Ammon's horn (tissue), 1 donor: Measurements from ENCODE around the gene MS4A10.
A peak's percentile ranks its signal among the peaks of the same experiment; 100 is the strongest.

ENCODE experiments used
- DNase-seq: peaks from one replicate; pipeline ENCODE4 v3.0.0-alpha.2; 2016; ENCODE audit warnings: low spot score

The MS4A10 gene

GRCh38 chr11:60766547-60766946 is 18.6 kb upstream of the MS4A10 start:
- DNase-seq, result no peak

DNA sequence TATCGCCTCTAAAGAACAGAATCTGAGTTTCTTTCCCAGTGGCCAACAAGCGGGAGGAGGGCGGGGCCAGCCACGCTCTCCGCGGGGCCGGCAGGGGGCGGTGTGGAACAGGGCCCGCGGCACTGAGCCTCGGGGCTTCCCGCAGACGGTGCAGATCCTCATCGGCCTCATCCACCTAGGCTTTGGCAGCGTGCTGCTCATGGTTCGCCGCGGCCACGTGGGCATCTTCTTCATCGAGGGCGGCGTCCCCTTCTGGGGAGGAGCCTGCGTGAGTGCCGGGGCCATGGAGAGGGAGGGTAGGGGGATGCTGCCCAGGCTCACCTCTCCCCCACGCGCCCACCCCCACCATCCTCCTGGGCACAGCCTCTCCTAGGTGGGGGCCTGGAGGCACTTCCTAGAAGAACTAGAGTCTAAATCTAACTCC is 17.7 kb upstream of the MS4A10 start:
- DNase-seq, result no peak

DNA sequence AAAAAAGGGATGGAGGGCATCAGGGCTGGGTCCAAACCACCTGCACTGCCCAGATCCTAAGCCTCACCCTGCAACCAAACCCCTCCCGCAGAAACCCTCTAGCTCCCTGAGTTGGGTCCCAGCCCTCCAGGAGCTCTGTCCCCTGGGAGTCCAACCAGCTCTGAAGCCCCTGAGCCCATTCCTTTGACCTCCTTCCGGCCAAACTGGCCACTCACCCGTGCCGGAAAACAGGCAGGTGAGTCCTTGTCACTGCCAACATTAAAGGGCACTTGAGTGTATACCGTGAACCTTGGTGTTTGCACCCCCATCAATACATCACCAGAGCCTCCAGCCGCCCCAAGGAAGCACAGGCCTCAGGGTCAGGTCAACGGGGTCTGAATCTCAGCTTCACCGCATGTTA is 16.9 kb upstream of the MS4A10 start:
- no peak for DNase-seq

GRCh38 chr11:60769273-60769672 is 15.9 kb upstream of the MS4A10 start:
- no peak for DNase-seq

- DNase-seq, result no peak
These were observed 15.3 kb upstream of the MS4A10 start for GRCh38 chr11:60769811-60770210.

DNA sequence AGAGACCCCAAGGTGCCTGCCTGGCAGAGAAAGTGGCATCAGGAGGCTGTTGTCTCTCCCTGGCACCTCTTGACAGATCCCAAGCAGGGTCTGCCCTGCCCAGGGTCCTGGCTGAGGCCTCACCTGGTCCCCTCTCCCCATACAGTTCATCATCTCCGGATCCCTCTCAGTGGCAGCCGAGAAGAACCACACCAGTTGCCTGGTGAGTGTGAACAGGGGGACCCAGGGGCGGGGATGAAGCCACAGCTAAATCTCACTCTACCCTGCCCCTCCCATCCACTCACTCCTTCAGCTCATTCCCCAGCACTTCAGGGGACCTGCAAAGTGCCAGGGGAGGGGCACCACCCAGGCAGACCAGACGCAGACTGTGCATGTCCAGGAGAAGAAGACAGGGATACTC is 14.0 kb upstream of the MS4A10 start:
- no peak for DNase-seq

DNA sequence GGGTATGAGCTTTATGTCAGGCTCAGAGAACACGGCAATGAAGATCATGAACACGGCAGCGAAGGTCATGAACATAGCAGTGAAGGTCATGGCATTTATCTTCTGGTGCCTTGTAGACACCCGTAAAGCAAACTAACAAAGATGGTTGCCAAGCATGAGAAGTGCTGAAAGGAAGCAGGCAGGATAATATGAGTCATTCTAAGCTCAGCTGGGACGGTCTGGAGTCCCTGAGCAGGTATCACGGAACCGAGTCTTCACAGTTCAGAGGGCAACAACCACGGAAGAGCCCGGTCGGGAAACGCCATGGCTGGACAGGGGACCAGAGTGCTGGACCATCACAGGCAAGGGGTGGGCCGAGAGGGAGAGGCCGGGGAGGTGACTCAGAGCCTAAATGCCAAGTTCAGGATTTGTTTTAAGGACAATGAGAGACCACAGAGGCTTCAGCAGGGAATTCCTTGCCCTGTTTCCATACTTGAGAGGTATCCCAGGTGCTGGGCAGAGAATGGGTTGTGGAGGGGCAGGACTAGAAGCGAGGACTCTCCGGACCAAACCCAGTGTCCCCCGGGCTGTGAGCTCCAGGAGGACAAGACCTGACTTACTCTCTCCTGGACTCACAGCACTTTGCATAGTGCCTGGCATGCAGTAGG is 13.1 kb upstream of the MS4A10 start:
- DNase-seq, result no peak

- DNase-seq, result no peak
These were observed 12.5 kb upstream of the MS4A10 start for GRCh38 chr11:60772666-60773065.

DNA sequence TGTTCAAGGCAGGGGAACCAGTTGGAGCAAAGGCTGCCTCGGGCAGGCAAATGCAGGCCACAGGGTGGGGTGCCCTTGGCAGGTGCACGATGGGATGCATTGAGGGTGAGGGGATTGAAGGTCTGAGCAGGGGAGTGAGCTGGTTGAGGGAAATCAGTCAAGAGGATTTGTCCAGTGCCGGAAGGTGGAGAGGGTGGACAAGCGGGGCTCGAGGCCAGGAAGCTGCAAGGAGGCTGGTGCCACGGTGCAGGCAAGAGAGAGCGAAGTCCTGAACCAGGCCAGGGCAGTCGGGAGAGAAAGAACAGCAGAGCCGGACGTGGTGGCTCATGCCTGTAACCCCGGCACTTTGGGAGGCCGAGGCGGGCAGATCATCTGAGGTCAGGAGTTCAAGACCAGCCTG is 10.4 kb upstream of the MS4A10 start:
- no peak for DNase-seq

- peak; percentile 87 for DNase-seq
These were observed 9.6 kb upstream of the MS4A10 start for GRCh38 chr11:60775420-60775961.

DNA sequence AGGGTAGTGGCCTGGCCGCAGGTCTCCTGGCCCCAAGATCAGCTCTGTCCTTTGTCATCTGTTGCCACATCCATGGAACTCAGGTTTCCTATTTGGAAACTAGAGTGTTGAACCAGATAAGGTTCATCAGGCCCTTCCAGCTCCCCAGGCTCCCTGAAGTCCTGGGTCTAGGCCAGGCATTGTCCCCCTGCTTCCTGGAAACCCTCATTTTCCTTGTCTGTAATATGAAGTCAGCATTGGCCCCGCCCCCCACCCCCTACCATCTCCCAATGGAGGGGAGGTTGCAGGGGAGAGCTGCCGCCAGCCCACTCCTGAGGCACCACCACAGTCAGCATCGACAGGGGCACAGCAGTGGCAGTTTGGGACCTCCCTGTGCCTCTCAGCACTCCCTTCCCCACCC is 9.0 kb upstream of the MS4A10 start:
- no peak for DNase-seq

DNA sequence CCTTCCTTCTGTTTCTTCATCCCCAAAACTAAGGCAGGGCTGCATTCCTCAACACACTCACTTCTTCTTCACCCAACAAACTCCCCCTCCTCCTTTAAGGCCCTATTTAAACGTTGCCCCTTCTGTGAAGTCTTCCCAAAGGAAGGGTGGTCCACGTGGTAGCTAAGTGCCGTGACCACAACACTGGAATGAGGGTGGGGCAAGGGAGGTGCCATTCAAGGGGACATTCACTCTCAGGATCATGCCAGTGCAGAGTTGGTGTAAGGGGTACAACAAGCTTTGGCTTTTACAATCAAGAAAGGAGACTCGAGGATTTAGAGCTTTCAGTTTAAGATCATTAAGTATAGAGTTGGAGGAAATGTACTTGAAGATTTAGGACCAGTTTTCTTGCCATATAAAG is 8.0 kb upstream of the MS4A10 start:
- no peak for DNase-seq

DNA sequence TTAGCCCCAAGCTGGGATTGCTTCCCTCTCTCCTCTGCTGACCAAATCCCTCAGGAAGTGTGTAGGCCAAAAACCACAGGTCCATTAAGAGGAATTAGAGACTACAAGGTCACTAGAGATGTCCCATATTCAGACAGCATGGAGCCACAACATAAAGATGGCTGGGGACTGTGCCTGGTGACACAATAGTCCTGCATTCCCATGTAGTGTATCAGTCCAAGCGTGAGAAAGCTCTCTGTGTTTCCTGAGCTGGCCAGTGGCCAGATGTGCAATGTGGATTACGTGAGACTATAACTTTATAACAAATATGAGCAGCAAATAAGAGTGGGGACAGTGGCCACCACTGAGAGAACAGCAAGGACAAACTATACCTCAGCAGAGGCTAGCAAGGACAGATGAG is 7.6 kb upstream of the MS4A10 start:
- DNase-seq, result no peak

DNA sequence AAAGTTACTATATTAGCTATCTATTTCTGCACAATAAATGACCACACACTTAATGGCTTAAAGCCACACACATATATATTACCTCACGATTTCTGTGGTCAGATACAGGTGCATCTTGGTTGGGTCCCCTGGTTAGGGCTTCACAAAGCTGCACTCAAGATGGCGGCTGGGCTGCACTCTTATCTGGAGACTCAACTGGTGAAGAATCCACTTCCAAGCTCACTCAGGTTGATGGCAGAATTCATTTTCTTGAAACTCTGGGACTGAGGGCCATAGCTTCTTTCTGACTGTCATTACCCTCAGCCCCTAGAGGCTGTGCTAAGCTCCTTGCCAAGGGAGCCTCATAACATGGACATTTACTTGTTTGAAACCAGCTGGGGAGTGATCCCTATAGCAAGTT is 5.1 kb upstream of the MS4A10 start:
- DNase-seq, result no peak

DNA sequence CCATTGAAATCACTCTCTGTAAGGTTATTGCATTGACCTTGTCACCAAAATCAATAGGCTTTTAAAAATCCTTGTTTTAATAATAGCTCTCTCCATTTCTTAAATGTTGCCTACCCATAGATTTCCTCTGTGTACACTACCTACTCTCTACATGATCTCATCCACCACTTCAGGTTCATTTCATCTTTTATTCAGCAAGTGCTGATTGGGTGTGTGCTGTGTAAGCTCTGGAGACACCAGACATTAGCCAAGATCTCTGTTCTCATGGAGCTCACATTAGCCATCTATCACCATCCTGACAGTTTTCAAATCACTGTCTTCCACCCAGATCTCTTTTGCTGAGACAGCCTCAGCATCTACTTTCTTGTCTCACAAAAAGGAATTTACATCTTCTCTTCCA is 4.4 kb upstream of the MS4A10 start:
- DNase-seq, result no peak

DNA sequence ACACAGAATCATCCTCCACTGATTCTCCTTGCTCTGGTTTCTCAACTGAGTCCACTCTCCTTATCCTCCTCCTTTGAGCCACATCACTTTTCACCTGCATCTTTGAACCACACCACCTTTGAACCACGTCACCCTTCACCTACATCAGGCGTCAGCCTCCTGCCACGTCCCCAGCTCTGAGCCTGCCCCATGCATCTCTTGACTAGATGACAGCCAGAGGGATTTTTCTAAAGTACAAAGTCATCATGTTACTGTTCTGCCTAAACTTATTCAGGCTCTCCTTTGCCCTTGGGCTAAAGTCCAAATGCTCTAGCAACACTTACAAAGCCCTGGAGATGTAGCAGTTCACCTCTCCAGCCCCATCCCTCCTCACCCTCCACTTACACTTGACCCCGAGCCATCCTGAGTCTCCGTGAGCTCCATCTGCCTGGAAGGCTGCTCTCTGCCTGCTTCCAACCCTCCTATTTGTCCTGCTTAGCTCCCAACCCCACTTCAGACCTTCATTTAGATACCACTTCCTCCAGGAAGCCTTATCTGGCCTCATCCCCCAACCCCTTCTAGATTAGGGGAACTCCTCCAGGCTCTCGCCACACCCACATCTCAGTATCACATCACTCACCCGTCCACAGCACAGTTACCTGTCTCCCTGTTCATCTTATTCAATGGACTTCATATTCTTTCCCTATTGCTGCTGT is 3.7 kb upstream of the MS4A10 start:
- DNase-seq, result no peak

DNA sequence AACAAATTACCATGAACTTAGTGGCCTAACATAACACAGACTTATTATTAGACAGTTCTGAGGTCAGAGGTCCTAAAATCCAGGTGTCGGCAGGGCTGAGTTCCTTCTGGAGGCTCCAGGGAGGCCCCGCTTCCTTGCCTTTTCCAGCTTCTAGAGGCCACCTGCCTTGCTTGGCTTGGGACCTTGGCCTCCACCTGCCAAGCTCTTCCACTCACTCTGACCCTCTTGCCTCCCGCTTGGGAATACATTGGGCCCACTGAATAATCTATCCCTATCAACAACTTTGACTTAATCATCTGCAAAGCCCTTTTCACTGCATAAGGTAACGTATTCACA is 3.2 kb upstream of the MS4A10 start:
- no peak for DNase-seq

GRCh38 chr11:60782393-60783140 is 2.6 kb upstream of the MS4A10 start:
- DNase-seq, result no peak

- DNase-seq, result no peak
These were observed 2.0 kb upstream of the MS4A10 start for GRCh38 chr11:60783141-60783484.

DNA sequence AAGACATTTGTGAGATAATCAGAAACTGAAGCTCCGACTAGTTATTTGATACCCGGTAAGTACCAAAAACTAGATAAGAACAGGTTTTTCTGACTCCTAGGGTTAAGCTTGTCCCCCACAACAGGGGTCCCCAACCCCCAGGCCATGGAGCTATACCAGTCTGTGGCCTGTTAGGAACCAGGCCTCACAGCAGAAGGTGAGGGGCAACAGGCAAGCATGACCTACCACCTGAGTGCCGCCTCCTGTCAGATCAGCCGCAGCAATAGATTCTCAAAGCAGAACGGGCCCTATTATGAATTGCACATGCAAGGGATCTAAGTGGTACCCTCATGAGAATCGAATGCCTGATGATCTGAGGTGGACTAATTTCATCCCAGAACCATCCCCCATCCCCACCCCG is 1.2 kb upstream of the MS4A10 start:
- DNase-seq, result no peak

DNA sequence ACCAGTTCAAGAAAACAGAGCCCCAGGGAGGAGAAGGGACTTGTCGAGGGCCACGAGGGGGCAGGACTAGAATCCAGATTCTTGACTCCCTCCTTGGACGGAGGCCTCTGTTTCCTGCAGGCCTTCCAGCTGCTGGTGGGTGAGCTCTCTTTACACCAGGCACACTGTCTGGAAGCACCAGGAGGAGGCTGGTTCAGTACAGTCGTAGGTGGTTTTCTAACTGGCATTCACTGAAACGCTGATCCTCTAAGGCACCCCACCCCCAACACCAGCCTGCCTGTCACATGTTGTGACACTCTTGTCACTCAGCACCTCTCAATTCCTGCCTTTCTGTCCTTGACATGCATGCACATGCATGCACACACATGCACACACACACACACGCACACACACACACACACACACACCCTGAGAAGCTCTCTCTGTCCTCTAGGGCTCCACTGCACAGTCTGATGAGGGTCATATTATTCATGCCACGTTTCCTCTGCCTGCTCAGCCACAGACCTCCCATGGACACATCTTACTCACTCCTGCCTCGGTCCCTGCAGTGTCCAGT is 751 bp downstream of the MS4A10 start:
- peak; percentile 62 for DNase-seq

DNA sequence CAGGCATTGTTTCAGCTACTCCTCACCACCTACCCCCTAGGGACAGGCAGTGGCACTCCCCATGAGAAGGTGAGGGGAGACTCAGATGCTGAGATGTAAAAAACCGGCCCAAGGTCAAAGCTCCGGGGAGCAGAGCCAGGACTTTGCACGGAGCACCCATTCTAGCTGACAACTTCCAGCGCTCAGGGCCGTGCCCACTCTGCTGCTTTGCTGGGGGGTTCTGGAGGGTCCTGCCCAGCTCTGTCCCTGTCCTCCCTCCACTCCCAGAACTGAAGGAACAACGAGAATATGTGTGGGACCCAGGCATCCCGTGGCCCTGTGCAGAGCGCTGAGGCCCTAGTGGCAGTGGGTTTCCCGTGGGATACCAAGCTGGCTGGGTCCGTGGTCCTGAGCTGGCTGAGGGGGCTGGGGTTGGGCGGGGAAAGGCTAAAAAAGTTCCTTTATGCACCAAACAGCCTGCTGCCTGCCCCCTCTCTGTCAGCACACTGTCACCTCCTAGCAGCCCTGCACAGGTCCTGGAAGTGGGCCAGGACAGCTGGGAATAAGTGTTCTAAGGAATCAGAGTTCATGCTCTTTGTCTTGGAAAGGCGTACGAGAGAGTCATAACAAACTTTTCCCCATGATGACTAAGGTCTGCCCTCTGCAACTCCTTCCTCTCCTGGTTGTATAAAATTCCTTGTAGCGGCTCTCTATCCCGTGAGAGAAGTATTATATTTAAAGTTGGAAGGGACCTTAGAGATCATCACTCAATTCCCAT is 1.9 kb downstream of the MS4A10 start:
- DNase-seq, result peak; percentile 19
